ENCODE measurements around the gene DAP. TPM values are rescaled to one million over a fixed set of nuclear protein-coding genes. Genes with fewer than 3 reads are reported as not detected.

Gene DAP
- total and polyA plus RNA-seq, 2 experiments from 2014 or later, result 52.9 to 255 TPM

DNA sequence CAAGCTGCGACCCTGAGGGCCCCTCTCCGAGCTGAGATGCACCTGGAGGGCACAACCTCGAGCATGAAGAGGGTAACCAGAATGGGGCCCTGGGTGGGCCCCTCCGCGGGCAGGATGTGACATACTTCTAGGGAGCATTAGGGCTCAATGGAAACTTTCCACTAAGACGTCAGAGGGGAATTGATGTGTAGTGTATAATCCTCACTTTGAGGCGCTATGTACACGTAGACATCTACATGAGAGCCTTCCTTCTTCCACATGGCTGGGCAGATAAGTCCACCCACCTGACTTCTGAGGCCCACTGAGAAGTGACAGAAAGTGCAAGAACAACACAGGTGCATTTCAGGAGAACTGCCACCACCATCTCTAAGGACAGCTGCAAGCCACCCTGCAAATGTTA is 61.0 kb downstream of the DAP start:
- Histone ChIP-seq H3K79me2 (ENCODE audit: insufficient read depth) (peaks cover 60% of the 10 kb centered on the region), H3F3A (ENCODE audit: insufficient read depth) (peaks cover 36% of the 10 kb centered on the region), H3K36me3 (ENCODE audit: low read depth) (no peaks in the 10 kb centered on the region), H3K9me2 (ENCODE audit: insufficient read depth) (no peaks in the 10 kb centered on the region), H3K9ac (no peak overlapping the region), H3K4me2 (ENCODE audit: unreplicated experiment) (no peak overlapping the region), H3K27me3 (replicated peaks; ENCODE audit: insufficient read depth) (no peaks in the 10 kb centered on the region), H3K4me1 (ENCODE audit: insufficient read depth) (peaks cover 45% of the 10 kb centered on the region), H3K9me3 (ENCODE audit: low read depth) (no peaks in the 10 kb centered on the region), H3K27ac (no peak overlapping the region), H4K20me1 (ENCODE audit: insufficient read depth) (no peaks in the 10 kb centered on the region; the same call in 1 of the 2 replicates), H3K4me3 (no peak overlapping the region), H2AFZ (no peak overlapping the region)
- DNase-seq, result no peak
- TF ChIP-seq EZH2 (IDR thresholded peaks at IDR 0.05; ENCODE audit: insufficient read depth, poor library complexity, severe bottlenecking) (no peak), EZH2phosphoT487 (IDR thresholded peaks at IDR 0.05; ENCODE audit: insufficient read depth, low read depth) (no peak)
- in situ Hi-C loops (cut with MboI), result loop anchor here (25.0 kb wide), 2 partner anchors 487 to 1312 kb away; no protein-coding TSS in a partner anchor
- WGBS, 2 experiments (ENCODE audit: low coverage in 1 of 2, low lambda C conversion rate in 2 of 2, missing lambda C conversion rate in 2 of 2), result 72 to 75% methylated on average over 8 of the region's 8 CpGs

DNA sequence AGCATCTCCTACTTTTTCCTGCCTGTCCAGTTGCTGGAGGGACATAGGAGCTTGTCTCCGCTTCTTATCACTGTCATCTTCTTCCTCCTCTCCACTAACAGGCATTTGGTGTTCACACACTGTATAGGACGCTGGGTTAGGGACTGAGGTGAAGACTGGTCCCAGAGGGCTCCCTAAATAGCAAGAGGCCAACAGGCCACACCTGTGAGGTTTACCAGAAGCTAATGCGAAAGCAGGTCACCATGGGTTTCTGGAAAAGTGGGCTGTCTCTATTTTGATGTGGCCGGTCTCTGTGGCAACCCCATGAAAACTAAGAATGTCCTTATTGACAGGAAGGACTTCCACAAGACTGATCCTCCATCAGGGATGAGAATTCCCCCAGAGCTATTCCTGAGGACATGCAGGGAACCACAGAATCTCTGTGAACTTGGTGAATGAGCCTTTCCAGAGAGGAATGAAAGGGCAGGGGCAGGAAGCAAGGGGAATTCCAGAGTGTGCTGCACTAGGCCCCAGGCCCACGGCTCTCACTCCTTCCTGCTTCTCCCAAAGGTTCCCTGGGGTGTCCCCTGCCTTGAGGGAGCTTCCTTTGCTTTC is 61.7 kb downstream of the DAP start:
- H4K20me1 ChIP-seq (ENCODE audit: insufficient read depth), result no peaks in the 10 kb centered on the region; the same call in 1 of the 2 replicates
- in situ Hi-C loops (cut with MboI), result loop anchor here (25.0 kb wide), 2 partner anchors 488 to 1313 kb away; no protein-coding TSS in a partner anchor

DNA sequence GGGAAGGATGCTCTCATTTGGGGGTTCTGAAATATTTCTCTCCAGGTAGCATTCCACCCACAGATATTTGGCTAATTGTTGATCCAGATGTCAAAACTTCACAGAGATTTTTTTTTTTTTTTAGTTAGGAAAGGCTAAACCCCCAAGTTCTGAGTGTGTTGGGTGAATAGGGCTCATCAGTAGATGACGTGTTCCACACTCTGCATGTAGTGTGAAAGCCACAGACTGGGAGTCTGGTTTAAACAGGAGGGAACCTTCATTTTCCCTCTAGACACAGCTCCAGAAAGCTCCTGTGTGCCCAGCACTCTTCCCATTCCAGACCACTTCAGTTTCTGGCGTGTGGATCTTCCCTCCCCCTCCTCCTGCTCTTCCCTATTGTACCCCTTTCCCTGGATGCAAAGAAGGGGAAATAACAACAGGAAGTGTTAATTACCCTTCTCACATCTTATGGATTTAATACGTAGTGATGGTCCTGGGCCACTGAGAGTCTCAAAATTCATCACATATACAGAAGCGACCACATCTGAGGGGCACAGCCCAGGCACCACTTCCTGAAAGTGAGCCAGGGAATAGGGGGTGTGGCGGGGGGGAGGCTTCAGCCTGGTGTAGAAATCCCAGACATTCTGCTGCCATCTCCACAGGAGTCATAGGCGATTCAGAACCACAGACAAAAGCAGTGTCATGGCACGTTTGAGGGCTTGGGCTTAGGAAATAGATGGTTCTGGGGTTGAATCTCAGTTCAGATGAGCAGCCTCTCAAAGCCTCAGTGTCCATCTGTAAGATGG is 65.1 kb downstream of the DAP start:
- Histone ChIP-seq H3K27me3 (replicated peaks; ENCODE audit: insufficient read depth) (no peaks in the 10 kb centered on the region), H3K4me3 (no peak overlapping the region), H3K27ac (peak overlapping the region; percentile 61), H3K9me2 (ENCODE audit: insufficient read depth) (no peaks in the 10 kb centered on the region), H3K79me2 (ENCODE audit: insufficient read depth) (peaks cover 59% of the 10 kb centered on the region), H3K4me1 (ENCODE audit: insufficient read depth) (peaks cover 43% of the 10 kb centered on the region), H2AFZ (no peak overlapping the region), H3K36me3 (ENCODE audit: low read depth) (peaks cover 2% of the 10 kb centered on the region; the same call in 1 of the 2 replicates), H3K9ac (peak overlapping the region; percentile 58), H4K20me1 (ENCODE audit: insufficient read depth) (no peaks in the 10 kb centered on the region; the same call in 1 of the 2 replicates), H3K4me2 (ENCODE audit: unreplicated experiment) (no peak overlapping the region), H3F3A (ENCODE audit: insufficient read depth) (peaks cover 42% of the 10 kb centered on the region), H3K9me3 (ENCODE audit: low read depth) (no peaks in the 10 kb centered on the region)
- DNase-seq, result peak; percentile 75
- TF ChIP-seq EZH2phosphoT487 (IDR thresholded peaks at IDR 0.05; ENCODE audit: insufficient read depth, low read depth) (no peak), EZH2 (IDR thresholded peaks at IDR 0.05; ENCODE audit: insufficient read depth, poor library complexity, severe bottlenecking) (no peak)
- WGBS, 2 experiments (ENCODE audit: low coverage in 1 of 2, low lambda C conversion rate in 2 of 2, missing lambda C conversion rate in 2 of 2), result 43 to 47% methylated on average over 7 of the region's 7 CpGs
- in situ Hi-C loops (cut with MboI), result loop anchor here (25.0 kb wide), 2 partner anchors 491 to 1316 kb away; no protein-coding TSS in a partner anchor

More for the DNA sequence above, 61.7 kb downstream of the DAP start:
- Histone ChIP-seq H2AFZ (no peak overlapping the region), H3K9me2 (ENCODE audit: insufficient read depth) (no peaks in the 10 kb centered on the region), H3F3A (ENCODE audit: insufficient read depth) (peaks cover 35% of the 10 kb centered on the region), H3K36me3 (ENCODE audit: low read depth) (no peaks in the 10 kb centered on the region), H3K79me2 (ENCODE audit: insufficient read depth) (peaks cover 61% of the 10 kb centered on the region), H3K9me3 (ENCODE audit: low read depth) (no peaks in the 10 kb centered on the region), H3K9ac (no peak overlapping the region), H3K4me2 (ENCODE audit: unreplicated experiment) (no peak overlapping the region), H3K27me3 (replicated peaks; ENCODE audit: insufficient read depth) (no peaks in the 10 kb centered on the region), H3K4me3 (no peak overlapping the region), H3K4me1 (ENCODE audit: insufficient read depth) (peaks cover 39% of the 10 kb centered on the region), H3K27ac (no peak overlapping the region)
- DNase-seq, result no peak
- no peak for TF ChIP-seq EZH2phosphoT487 (IDR thresholded peaks at IDR 0.05; ENCODE audit: insufficient read depth, low read depth)
- no peak for TF ChIP-seq EZH2 (IDR thresholded peaks at IDR 0.05; ENCODE audit: insufficient read depth, poor library complexity, severe bottlenecking)
- 96 to 97% methylated on average over 5 of the region's 5 CpGs for WGBS, 2 experiments (ENCODE audit: low coverage in 1 of 2, low lambda C conversion rate in 2 of 2, missing lambda C conversion rate in 2 of 2)

DNA sequence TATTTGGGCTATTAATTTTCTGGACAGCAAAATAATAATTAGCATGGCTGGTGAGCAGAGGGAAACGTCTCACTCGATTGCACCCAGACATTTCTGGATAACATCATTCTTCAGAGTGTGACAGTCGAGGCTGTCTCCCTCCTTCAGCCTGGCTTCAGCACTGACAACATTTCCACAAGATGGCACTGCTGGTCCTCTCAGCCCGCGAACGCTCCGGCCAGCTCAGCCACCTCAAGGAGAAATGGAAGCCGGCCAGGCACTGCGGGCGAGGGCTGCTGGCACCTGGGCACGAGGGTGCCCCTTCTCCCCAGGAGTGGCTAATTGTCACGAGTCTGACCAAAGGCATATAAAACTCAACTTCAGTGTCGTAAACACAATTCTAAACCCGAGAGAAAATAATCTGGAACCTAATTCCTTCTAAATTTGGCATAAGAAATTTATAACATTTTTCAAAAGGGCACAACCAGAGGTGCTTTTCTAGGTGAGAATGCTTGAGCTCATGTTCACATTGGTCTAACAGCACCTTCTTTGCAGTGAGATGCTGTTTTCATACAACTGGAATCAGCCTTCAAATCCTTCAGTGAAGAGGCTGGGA is 65.9 kb downstream of the DAP start:
- Histone ChIP-seq H3K36me3 (ENCODE audit: low read depth) (peaks cover 2% of the 10 kb centered on the region; the same call in 1 of the 2 replicates), H3K9ac (peak overlapping the region; percentile 58; the same call in 1 of the 2 replicates), H3K4me3 (peak overlapping the region; percentile 35), H3K27me3 (replicated peaks; ENCODE audit: insufficient read depth) (no peaks in the 10 kb centered on the region), H3K79me2 (ENCODE audit: insufficient read depth) (peaks cover 59% of the 10 kb centered on the region), H4K20me1 (ENCODE audit: insufficient read depth) (no peaks in the 10 kb centered on the region; the same call in 1 of the 2 replicates), H3K4me1 (ENCODE audit: insufficient read depth) (peaks cover 51% of the 10 kb centered on the region), H3F3A (ENCODE audit: insufficient read depth) (peaks cover 48% of the 10 kb centered on the region), H3K9me2 (ENCODE audit: insufficient read depth) (no peaks in the 10 kb centered on the region), H3K4me2 (ENCODE audit: unreplicated experiment) (peak overlapping the region; percentile 65), H2AFZ (no peak overlapping the region), H3K9me3 (ENCODE audit: low read depth) (no peaks in the 10 kb centered on the region), H3K27ac (peak overlapping the region; percentile 61)
- no peak for TF ChIP-seq EZH2 (IDR thresholded peaks at IDR 0.05; ENCODE audit: insufficient read depth, poor library complexity, severe bottlenecking)
- no peak for TF ChIP-seq EZH2phosphoT487 (IDR thresholded peaks at IDR 0.05; ENCODE audit: insufficient read depth, low read depth)
- in situ Hi-C loops (cut with MboI), result loop anchor here (25.0 kb wide), 2 partner anchors 492 to 1317 kb away; no protein-coding TSS in a partner anchor
- peak; percentile 90 for DNase-seq
- 6% methylated on average over 14 of the region's 14 CpGs for WGBS, 2 experiments (ENCODE audit: low coverage in 1 of 2, low lambda C conversion rate in 2 of 2, missing lambda C conversion rate in 2 of 2)

Data from GM23248 (cell line).